Measurements from ENCODE around the gene MYLK.

The MYLK gene

GRCh38 chr3:123862152-123862551 is 22.0 kb downstream of the MYLK start:
- H3K27me3 ChIP-seq (ENCODE audit: insufficient read depth, low read length, poor library complexity), result no peaks in the 10 kb centered on the region
- no peak overlapping the region for H3K9ac ChIP-seq (ENCODE audit: low read length)
- H3K79me2 ChIP-seq (ENCODE audit: control insufficient read depth, insufficient read depth, low read length), result no peaks in the 10 kb centered on the region
- H2BK15ac ChIP-seq (replicated peaks; ENCODE audit: low read depth), result no peak overlapping the region
- no peak overlapping the region for H2BK5ac ChIP-seq (ENCODE audit: low read length)
- no peak overlapping the region for H3K56ac ChIP-seq (ENCODE audit: low read length)
- H3K18ac ChIP-seq (ENCODE audit: low read length), result no peak overlapping the region
- H3K4me2 ChIP-seq (ENCODE audit: low read length), result no peak overlapping the region
- no peak overlapping the region for H3K4ac ChIP-seq (ENCODE audit: low read depth, low read length)
- H3K79me1 ChIP-seq (ENCODE audit: low read length), result no peaks in the 10 kb centered on the region
- H2BK120ac ChIP-seq (ENCODE audit: low read depth, low read length), result no peak overlapping the region
- no peaks in the 10 kb centered on the region for H3K36me3 ChIP-seq (ENCODE audit: control insufficient read depth, insufficient read depth, low read length)
- no peak overlapping the region for H2AK5ac ChIP-seq (ENCODE audit: low read length)
- DNase-seq, result no peak
- H3K4me1 ChIP-seq (ENCODE audit: control insufficient read depth, low read depth, low read length), result no peaks in the 10 kb centered on the region
- no peak overlapping the region for H4K8ac ChIP-seq (ENCODE audit: low read depth, low read length)
- no peak overlapping the region for H4K5ac ChIP-seq (ENCODE audit: low read length)
- H3K4me3 ChIP-seq (ENCODE audit: low read length), result no peak overlapping the region
- H3K23ac ChIP-seq (ENCODE audit: low read length), result no peak overlapping the region
- no peak overlapping the region for H3K27ac ChIP-seq (ENCODE audit: low read depth, low read length)

GRCh38 chr3:123861081-123861836 is 22.9 kb downstream of the MYLK start:
- WGBS (ENCODE audit: extremely low coverage, insufficient coverage, low lambda C conversion rate), result no CpG with 5 or more reads among the region's 8 CpGs
- no peak overlapping the region for H3K18ac ChIP-seq (ENCODE audit: low read length)

GRCh38 chr3:123859177-123859576 is 25.0 kb downstream of the MYLK start:
- Histone ChIP-seq H3K18ac (ENCODE audit: low read length) (no peak overlapping the region), H3K23ac (ENCODE audit: low read length) (no peak overlapping the region), H4K5ac (ENCODE audit: low read length) (no peak overlapping the region), H3K4me2 (ENCODE audit: low read length) (no peak overlapping the region), H3K27me3 (ENCODE audit: insufficient read depth, low read length, poor library complexity) (no peaks in the 10 kb centered on the region), H3K9ac (ENCODE audit: low read length) (no peak overlapping the region), H3K27ac (ENCODE audit: low read depth, low read length) (no peak overlapping the region), H3K79me2 (ENCODE audit: control insufficient read depth, insufficient read depth, low read length) (no peaks in the 10 kb centered on the region), H2BK15ac (replicated peaks; ENCODE audit: low read depth) (no peak overlapping the region), H3K4ac (ENCODE audit: low read depth, low read length) (no peak overlapping the region), H4K8ac (ENCODE audit: low read depth, low read length) (no peak overlapping the region), H3K79me1 (ENCODE audit: low read length) (no peaks in the 10 kb centered on the region), H2BK120ac (ENCODE audit: low read depth, low read length) (no peak overlapping the region), H3K36me3 (ENCODE audit: control insufficient read depth, insufficient read depth, low read length) (no peaks in the 10 kb centered on the region), H3K4me1 (ENCODE audit: control insufficient read depth, low read depth, low read length) (no peaks in the 10 kb centered on the region), H3K4me3 (ENCODE audit: low read length) (no peak overlapping the region), H2AK5ac (ENCODE audit: low read length) (no peak overlapping the region), H3K56ac (ENCODE audit: low read length) (no peak overlapping the region), H2BK5ac (ENCODE audit: low read length) (no peak overlapping the region)
- no peak for DNase-seq
- no CpG with 5 or more reads among the region's 1 CpG for WGBS (ENCODE audit: extremely low coverage, insufficient coverage, low lambda C conversion rate)

More at GRCh38 chr3:123861081-123861836, 22.9 kb downstream of the MYLK start:
- Histone ChIP-seq H2BK15ac (replicated peaks; ENCODE audit: low read depth) (no peak overlapping the region), H3K4me3 (ENCODE audit: low read length) (no peak overlapping the region), H3K4ac (ENCODE audit: low read depth, low read length) (no peak overlapping the region), H3K4me1 (ENCODE audit: control insufficient read depth, low read depth, low read length) (no peaks in the 10 kb centered on the region), H2BK5ac (ENCODE audit: low read length) (no peak overlapping the region), H3K79me1 (ENCODE audit: low read length) (no peaks in the 10 kb centered on the region), H3K23ac (ENCODE audit: low read length) (no peak overlapping the region), H2AK5ac (ENCODE audit: low read length) (no peak overlapping the region), H3K4me2 (ENCODE audit: low read length) (no peak overlapping the region), H4K5ac (ENCODE audit: low read length) (no peak overlapping the region), H3K79me2 (ENCODE audit: control insufficient read depth, insufficient read depth, low read length) (no peaks in the 10 kb centered on the region), H4K8ac (ENCODE audit: low read depth, low read length) (no peak overlapping the region), H3K9ac (ENCODE audit: low read length) (no peak overlapping the region), H3K27me3 (ENCODE audit: insufficient read depth, low read length, poor library complexity) (no peaks in the 10 kb centered on the region), H3K27ac (ENCODE audit: low read depth, low read length) (no peak overlapping the region), H3K36me3 (ENCODE audit: control insufficient read depth, insufficient read depth, low read length) (no peaks in the 10 kb centered on the region), H2BK120ac (ENCODE audit: low read depth, low read length) (no peak overlapping the region), H3K56ac (ENCODE audit: low read length) (no peak overlapping the region)
- peak; percentile 65 for DNase-seq

- Histone ChIP-seq H3K4me2 (ENCODE audit: low read length) (no peak overlapping the region), H3K9ac (ENCODE audit: low read length) (no peak overlapping the region), H3K36me3 (ENCODE audit: control insufficient read depth, insufficient read depth, low read length) (no peaks in the 10 kb centered on the region), H3K4ac (ENCODE audit: low read depth, low read length) (no peak overlapping the region), H4K8ac (ENCODE audit: low read depth, low read length) (no peak overlapping the region), H3K23ac (ENCODE audit: low read length) (no peak overlapping the region), H4K5ac (ENCODE audit: low read length) (no peak overlapping the region), H2AK5ac (ENCODE audit: low read length) (no peak overlapping the region), H2BK120ac (ENCODE audit: low read depth, low read length) (no peak overlapping the region), H3K56ac (ENCODE audit: low read length) (no peak overlapping the region), H3K27me3 (ENCODE audit: insufficient read depth, low read length, poor library complexity) (no peaks in the 10 kb centered on the region), H3K4me1 (ENCODE audit: control insufficient read depth, low read depth, low read length) (no peaks in the 10 kb centered on the region), H3K27ac (ENCODE audit: low read depth, low read length) (no peak overlapping the region), H3K79me1 (ENCODE audit: low read length) (no peaks in the 10 kb centered on the region), H3K4me3 (ENCODE audit: low read length) (no peak overlapping the region), H2BK15ac (replicated peaks; ENCODE audit: low read depth) (no peak overlapping the region), H2BK5ac (ENCODE audit: low read length) (no peak overlapping the region), H3K18ac (ENCODE audit: low read length) (no peak overlapping the region), H3K79me2 (ENCODE audit: control insufficient read depth, insufficient read depth, low read length) (no peaks in the 10 kb centered on the region)
- DNase-seq, result no peak
- WGBS (ENCODE audit: extremely low coverage, insufficient coverage, low lambda C conversion rate), result no CpG with 5 or more reads among the region's 2 CpGs
These were observed 29.2 kb downstream of the MYLK start for GRCh38 chr3:123854905-123855304.

- Histone ChIP-seq H2BK15ac (replicated peaks; ENCODE audit: low read depth) (no peak overlapping the region), H3K18ac (ENCODE audit: low read length) (no peak overlapping the region), H3K27me3 (ENCODE audit: insufficient read depth, low read length, poor library complexity) (no peaks in the 10 kb centered on the region), H3K23ac (ENCODE audit: low read length) (no peak overlapping the region), H3K56ac (ENCODE audit: low read length) (no peak overlapping the region), H2AK5ac (ENCODE audit: low read length) (no peak overlapping the region), H3K9ac (ENCODE audit: low read length) (no peak overlapping the region), H4K5ac (ENCODE audit: low read length) (no peak overlapping the region), H2BK120ac (ENCODE audit: low read depth, low read length) (no peak overlapping the region), H3K36me3 (ENCODE audit: control insufficient read depth, insufficient read depth, low read length) (no peaks in the 10 kb centered on the region), H3K4ac (ENCODE audit: low read depth, low read length) (no peak overlapping the region), H3K79me2 (ENCODE audit: control insufficient read depth, insufficient read depth, low read length) (no peaks in the 10 kb centered on the region), H3K4me1 (ENCODE audit: control insufficient read depth, low read depth, low read length) (no peaks in the 10 kb centered on the region), H3K4me2 (ENCODE audit: low read length) (no peak overlapping the region), H2BK5ac (ENCODE audit: low read length) (no peak overlapping the region), H4K8ac (ENCODE audit: low read depth, low read length) (no peak overlapping the region), H3K27ac (ENCODE audit: low read depth, low read length) (no peak overlapping the region), H3K79me1 (ENCODE audit: low read length) (no peaks in the 10 kb centered on the region), H3K4me3 (ENCODE audit: low read length) (no peak overlapping the region)
- WGBS (ENCODE audit: extremely low coverage, insufficient coverage, low lambda C conversion rate), result no CpG with 5 or more reads among the region's 2 CpGs
- DNase-seq, result no peak
These were observed 30.3 kb downstream of the MYLK start for GRCh38 chr3:123853686-123854372.
